Measurements from ENCODE around the gene PTBP2.

The PTBP2 gene

DNA sequence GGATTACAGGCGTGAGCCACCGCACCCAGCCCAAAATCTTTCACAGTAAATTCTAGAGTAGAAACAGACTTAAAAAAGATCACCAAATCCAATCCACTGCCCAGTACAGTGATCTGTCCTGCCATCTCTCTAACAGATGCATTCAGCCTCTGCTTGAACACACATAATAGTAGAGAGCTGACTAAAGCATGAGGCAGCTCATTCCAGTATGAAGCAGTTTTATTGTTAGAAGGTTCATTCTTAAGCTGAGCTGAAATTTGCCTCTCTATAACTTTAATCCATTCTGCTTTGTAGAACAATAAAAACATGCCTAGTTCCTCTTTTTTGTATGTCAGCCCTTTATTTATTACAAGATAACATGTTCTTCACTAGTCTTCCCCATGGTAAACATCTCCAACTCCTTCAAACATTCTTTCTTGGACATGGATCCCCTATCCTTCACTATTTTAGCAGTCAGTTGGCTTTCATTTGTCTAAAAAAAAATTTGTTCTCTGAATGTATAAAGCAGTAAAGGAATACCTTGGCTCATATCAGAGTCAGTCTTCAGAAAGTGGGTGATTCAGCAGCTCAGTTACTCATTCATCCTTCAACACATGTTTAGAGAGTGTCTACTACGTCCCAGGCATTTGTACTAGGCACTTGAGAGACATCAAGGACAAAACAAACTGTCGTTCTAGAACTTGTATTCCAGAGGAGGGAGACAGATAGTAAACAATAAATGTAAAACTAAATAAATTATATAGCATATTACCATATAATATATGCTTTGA, 10.7 kb upstream of the PTBP2 start:
- Histone ChIP-seq H3K9ac (ENCODE audit: low read depth, low read length) (no peak overlapping the region), H3K27me3 (ENCODE audit: insufficient read depth, low read length) (no peaks in the 10 kb centered on the region), H3K9me3 (ENCODE audit: insufficient read depth, low read depth, low read length) (no peaks in the 10 kb centered on the region), H3K4me1 (ENCODE audit: insufficient read depth, low read length) (peaks cover 6% of the 10 kb centered on the region; the same call in 1 of the 2 replicates), H3K4me3 (ENCODE audit: low read length) (no peak overlapping the region), H3K36me3 (ENCODE audit: insufficient read depth, low read depth, low read length) (no peaks in the 10 kb centered on the region), H3K27ac (ENCODE audit: low read length) (no peak overlapping the region)

DNA sequence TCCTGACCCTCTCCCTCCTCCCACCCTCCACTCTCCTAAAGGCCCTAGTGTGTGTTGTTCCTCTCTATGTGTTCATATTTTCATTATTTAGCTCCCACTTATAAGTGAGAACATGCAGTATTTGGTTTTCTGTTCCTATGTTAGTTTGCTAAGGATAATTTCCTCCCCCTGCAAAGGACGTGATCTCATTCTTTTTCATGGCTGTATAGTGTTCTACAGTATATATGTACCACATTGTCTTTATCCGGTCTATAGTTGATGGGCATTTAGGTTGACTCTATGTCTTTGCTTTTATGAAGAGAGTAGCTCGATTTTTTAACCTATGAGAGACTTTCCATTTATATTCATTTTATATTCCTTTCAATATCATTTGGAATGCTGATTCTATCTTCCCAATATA, 7.9 kb upstream of the PTBP2 start:
- peaks cover 6% of the 10 kb centered on the region; the same call in 1 of the 2 replicates for H3K4me1 ChIP-seq (ENCODE audit: insufficient read depth, low read length)
- no peak overlapping the region for H3K9ac ChIP-seq (ENCODE audit: low read depth, low read length)
- H3K9me3 ChIP-seq (ENCODE audit: insufficient read depth, low read depth, low read length) = no peaks in the 10 kb centered on the region
- H3K36me3 ChIP-seq (ENCODE audit: insufficient read depth, low read depth, low read length) = no peaks in the 10 kb centered on the region
- H3K27me3 ChIP-seq (ENCODE audit: insufficient read depth, low read length) = no peaks in the 10 kb centered on the region
- H3K4me3 ChIP-seq (ENCODE audit: low read length) = no peak overlapping the region
- H3K27ac ChIP-seq (ENCODE audit: low read length) = no peak overlapping the region

DNA sequence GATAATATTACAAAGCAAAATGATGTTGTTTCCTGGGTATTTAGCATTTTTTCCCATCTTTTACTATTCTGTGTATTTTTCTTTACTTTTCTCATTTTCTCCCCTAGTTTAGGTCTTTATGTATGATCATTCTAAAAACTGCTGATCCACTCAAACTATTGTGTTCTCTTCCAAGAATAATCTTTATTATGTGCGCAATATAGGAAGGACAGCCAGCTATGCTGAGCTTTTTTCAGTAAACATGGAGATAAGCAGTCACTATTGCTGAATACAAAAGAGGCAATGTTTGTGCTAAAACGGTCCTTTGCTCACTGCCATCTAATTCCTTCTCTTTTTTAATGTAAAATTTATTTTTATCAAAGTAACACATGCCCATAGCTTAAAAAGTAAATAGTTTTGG, 6.7 kb upstream of the PTBP2 start:
- peak overlapping the region; percentile 26 for H3K27ac ChIP-seq (ENCODE audit: low read length)
- H3K9me3 ChIP-seq (ENCODE audit: insufficient read depth, low read depth, low read length) = no peaks in the 10 kb centered on the region
- peak overlapping the region; percentile 16; the same call in 1 of the 2 replicates for H3K4me3 ChIP-seq (ENCODE audit: low read length)

DNA sequence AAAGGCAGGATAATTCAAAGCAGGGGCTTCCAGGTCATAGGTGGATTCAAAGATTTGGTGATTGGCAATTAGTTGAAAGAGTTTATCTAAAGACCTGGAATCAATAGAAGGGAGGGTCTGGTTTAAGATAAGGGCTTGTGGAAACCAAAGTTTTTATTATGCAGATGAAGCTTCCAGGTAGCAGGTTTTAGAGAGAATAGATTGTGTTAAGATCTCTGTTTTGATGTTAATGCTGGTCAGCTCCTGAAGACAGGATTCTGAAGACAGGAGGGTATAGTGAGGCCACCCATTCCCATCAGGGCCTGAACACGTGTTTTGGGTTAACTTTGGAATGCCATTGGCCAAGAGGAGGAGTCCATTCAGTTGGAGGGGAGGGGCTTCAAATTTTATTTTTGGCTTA, 6.1 kb upstream of the PTBP2 start:
- H3K27me3 ChIP-seq (ENCODE audit: insufficient read depth, low read length) = no peaks in the 10 kb centered on the region
- H3K27ac ChIP-seq (ENCODE audit: low read length) = peak overlapping the region; percentile 26
- H3K4me1 ChIP-seq (ENCODE audit: insufficient read depth, low read length) = peaks cover 6% of the 10 kb centered on the region; the same call in 1 of the 2 replicates
- H3K9me3 ChIP-seq (ENCODE audit: insufficient read depth, low read depth, low read length) = no peaks in the 10 kb centered on the region
- peak overlapping the region; percentile 4; the same call in 1 of the 2 replicates for H3K9ac ChIP-seq (ENCODE audit: low read depth, low read length)
- no peaks in the 10 kb centered on the region for H3K36me3 ChIP-seq (ENCODE audit: insufficient read depth, low read depth, low read length)
- H3K4me3 ChIP-seq (ENCODE audit: low read length) = peak overlapping the region; percentile 16; the same call in 1 of the 2 replicates

More for the DNA sequence above, 6.7 kb upstream of the PTBP2 start:
- H3K4me1 ChIP-seq (ENCODE audit: insufficient read depth, low read length) = peaks cover 6% of the 10 kb centered on the region; the same call in 1 of the 2 replicates
- no peaks in the 10 kb centered on the region for H3K36me3 ChIP-seq (ENCODE audit: insufficient read depth, low read depth, low read length)
- H3K27me3 ChIP-seq (ENCODE audit: insufficient read depth, low read length) = no peaks in the 10 kb centered on the region
- H3K9ac ChIP-seq (ENCODE audit: low read depth, low read length) = peak overlapping the region; percentile 4; the same call in 1 of the 2 replicates

DNA sequence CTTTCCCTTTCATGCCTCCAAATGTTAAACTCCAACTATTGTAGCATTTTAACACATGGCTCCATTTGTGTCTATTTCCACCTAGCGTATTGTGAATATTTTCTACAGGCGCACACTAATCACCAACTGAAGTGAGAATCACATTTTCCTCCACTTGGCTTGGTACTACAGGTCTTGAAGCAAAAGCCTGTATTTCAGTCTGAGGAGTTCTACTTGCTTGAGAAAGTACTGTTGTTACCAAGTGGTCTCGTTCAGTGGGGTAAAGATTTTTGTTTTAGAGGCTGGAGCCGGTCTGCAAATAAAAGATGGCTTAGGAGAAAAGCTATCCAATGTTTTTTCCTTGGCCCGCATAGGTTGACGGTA, 550 bp upstream of the PTBP2 start:
- peaks cover 7% of the 10 kb centered on the region; the same call in 1 of the 2 replicates for H3K4me1 ChIP-seq (ENCODE audit: insufficient read depth, low read length)
- peak overlapping the region; percentile 95 for H3K4me3 ChIP-seq (ENCODE audit: low read length)
- peaks cover 33% of the 10 kb centered on the region for H3K36me3 ChIP-seq (ENCODE audit: insufficient read depth, low read depth, low read length)
- no peaks in the 10 kb centered on the region for H3K27me3 ChIP-seq (ENCODE audit: insufficient read depth, low read length)
- peak overlapping the region; percentile 80 for H3K27ac ChIP-seq (ENCODE audit: low read length)
- H3K9me3 ChIP-seq (ENCODE audit: insufficient read depth, low read depth, low read length) = no peaks in the 10 kb centered on the region
- H3K9ac ChIP-seq (ENCODE audit: low read depth, low read length) = peak overlapping the region; percentile 100; the same call in 1 of the 2 replicates

DNA sequence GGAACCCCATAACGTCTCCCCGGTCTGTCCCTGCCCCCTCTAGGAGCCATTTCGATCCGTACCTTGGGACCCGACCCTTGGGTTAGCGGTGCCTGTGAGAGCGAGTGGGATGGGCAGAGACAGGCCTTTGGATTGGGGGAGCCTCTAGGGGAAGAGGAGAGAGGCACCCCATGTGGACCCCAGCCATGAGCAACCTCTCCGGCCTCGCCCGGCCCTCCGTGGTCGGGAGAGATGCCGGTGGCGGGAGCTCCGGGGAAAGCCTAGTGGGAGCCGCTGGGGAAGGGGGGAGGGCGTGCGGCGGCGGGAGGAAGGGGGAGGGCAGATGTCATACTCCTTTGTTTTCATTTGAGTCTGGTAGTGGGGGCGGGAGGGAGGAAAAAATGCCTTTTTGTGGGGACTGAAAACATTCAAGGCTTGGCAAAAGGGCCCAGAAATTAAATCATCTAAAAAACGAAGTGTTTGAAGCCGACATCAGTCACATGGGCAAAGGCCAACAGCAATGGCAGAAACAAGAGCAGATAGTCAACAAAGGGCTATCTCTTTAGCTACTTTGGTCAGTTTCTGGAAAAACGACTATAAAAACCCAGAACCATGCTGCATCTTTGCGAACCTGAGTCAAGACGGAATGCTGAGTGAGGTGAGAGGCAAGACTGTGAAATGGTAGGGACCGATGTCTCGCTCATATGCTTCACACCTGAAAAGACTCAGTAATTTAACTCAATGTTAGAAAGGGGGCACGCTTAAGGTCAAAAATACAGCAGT, 758 bp downstream of the PTBP2 start:
- no peaks in the 10 kb centered on the region for H3K9me3 ChIP-seq (ENCODE audit: insufficient read depth, low read depth, low read length)
- H3K4me3 ChIP-seq (ENCODE audit: low read length) = peak overlapping the region; percentile 95
- H3K27ac ChIP-seq (ENCODE audit: low read length) = peak overlapping the region; percentile 99
- peaks cover 10% of the 10 kb centered on the region; the same call in 1 of the 2 replicates for H3K4me1 ChIP-seq (ENCODE audit: insufficient read depth, low read length)
- H3K36me3 ChIP-seq (ENCODE audit: insufficient read depth, low read depth, low read length) = peaks cover 44% of the 10 kb centered on the region
- no peaks in the 10 kb centered on the region for H3K27me3 ChIP-seq (ENCODE audit: insufficient read depth, low read length)
- H3K9ac ChIP-seq (ENCODE audit: low read depth, low read length) = peak overlapping the region; percentile 100

DNA sequence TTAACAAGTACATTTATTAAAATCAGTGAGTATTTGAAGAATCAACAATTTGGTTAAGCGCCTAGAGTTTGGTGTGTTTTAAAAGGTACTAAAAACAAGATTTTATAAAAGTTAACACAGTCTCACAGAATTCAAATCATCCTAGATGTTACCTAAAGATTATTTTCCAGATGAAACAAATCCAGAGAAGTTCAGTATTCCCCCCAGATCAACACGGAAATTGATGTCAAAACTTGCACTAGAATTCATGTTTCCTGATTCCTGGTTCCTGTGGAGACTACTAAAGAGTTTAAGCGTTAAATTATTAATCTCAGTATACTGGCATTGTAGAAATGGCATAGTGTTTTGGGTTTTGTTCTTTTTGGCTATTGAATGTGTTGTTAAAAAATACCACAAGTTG, 1.4 kb downstream of the PTBP2 start:
- Histone ChIP-seq H3K27ac (ENCODE audit: low read length) (peak overlapping the region; percentile 9), H3K4me1 (ENCODE audit: insufficient read depth, low read length) (peaks cover 11% of the 10 kb centered on the region; the same call in 1 of the 2 replicates), H3K36me3 (ENCODE audit: insufficient read depth, low read depth, low read length) (peaks cover 50% of the 10 kb centered on the region), H3K9me3 (ENCODE audit: insufficient read depth, low read depth, low read length) (no peaks in the 10 kb centered on the region), H3K27me3 (ENCODE audit: insufficient read depth, low read length) (no peaks in the 10 kb centered on the region), H3K9ac (ENCODE audit: low read depth, low read length) (peak overlapping the region; percentile 100), H3K4me3 (ENCODE audit: low read length) (peak overlapping the region; percentile 95)

DNA sequence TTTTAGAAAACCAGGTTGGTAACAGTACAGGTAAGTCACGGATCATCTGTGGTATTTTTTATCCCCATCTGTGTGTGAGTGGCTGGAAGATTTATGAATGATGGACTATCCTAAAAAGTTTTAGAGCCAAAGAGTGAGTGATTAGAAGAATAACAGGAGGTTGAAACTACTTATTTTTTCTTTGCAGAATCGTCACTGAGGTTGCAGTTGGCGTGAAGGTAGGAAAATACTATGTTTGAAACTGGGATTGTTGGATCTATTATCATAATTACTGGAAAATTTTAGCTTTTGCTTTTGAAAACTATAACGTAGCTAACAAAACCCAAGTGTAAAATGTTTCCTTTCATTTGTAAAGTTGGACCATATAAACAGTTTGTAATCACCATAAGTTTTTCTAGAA, 1.8 kb downstream of the PTBP2 start:
- Histone ChIP-seq H3K36me3 (ENCODE audit: insufficient read depth, low read depth, low read length) (peaks cover 54% of the 10 kb centered on the region), H3K27me3 (ENCODE audit: insufficient read depth, low read length) (no peaks in the 10 kb centered on the region), H3K9ac (ENCODE audit: low read depth, low read length) (peak overlapping the region; percentile 100), H3K4me3 (ENCODE audit: low read length) (peak overlapping the region; percentile 95), H3K4me1 (ENCODE audit: insufficient read depth, low read length) (peaks cover 11% of the 10 kb centered on the region; the same call in 1 of the 2 replicates), H3K27ac (ENCODE audit: low read length) (peak overlapping the region; percentile 9), H3K9me3 (ENCODE audit: insufficient read depth, low read depth, low read length) (no peaks in the 10 kb centered on the region)

DNA sequence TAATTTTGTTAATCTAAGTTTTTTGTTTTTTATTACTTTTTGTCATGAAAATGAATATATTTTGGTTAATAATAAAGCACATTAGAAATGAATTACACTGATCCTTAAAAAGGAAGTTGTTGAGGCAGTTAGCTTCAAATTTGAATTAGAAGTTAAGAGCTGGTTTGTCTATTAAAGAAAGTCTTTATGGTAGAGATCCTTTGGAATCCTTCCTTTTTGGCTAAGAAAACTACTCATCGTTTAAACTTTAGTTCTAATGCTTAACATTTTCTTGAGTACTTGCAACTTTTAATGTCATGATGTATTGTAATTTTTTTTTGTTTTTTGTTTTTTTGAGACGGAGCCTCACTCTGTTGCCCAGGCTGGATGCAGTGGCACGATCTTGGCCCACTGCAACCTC, 2.4 kb downstream of the PTBP2 start:
- Histone ChIP-seq H3K27me3 (ENCODE audit: insufficient read depth, low read length) (no peaks in the 10 kb centered on the region), H3K36me3 (ENCODE audit: insufficient read depth, low read depth, low read length) (peaks cover 59% of the 10 kb centered on the region), H3K9me3 (ENCODE audit: insufficient read depth, low read depth, low read length) (no peaks in the 10 kb centered on the region), H3K27ac (ENCODE audit: low read length) (no peak overlapping the region), H3K9ac (ENCODE audit: low read depth, low read length) (peak overlapping the region; percentile 100; the same call in 1 of the 2 replicates), H3K4me3 (ENCODE audit: low read length) (peak overlapping the region; percentile 95), H3K4me1 (ENCODE audit: insufficient read depth, low read length) (peaks cover 11% of the 10 kb centered on the region; the same call in 1 of the 2 replicates)

DNA sequence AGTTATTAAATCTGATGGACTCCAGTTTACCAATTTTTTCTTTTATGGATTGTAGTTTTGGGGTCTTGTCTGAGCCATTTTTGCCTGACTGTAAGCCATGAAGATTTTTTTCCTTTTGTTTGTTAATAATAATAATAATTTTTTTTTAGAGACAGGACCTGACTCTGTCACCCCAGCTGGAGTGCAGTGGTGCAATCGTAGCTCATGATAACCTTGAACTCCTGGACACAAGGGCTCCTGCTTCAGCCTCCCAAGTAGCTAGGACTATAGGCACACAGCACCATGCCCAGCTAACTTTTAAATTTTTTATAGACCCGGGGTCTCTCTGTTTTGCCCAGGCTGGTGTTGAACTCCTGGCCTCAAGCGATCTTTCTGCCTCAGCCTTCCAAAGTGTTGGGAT, 6.3 kb downstream of the PTBP2 start:
- H3K36me3 ChIP-seq (ENCODE audit: insufficient read depth, low read depth, low read length) = peaks cover 91% of the 10 kb centered on the region
- H3K27ac ChIP-seq (ENCODE audit: low read length) = no peak overlapping the region
- H3K4me1 ChIP-seq (ENCODE audit: insufficient read depth, low read length) = peaks cover 4% of the 10 kb centered on the region; the same call in 1 of the 2 replicates
- no peaks in the 10 kb centered on the region for H3K9me3 ChIP-seq (ENCODE audit: insufficient read depth, low read depth, low read length)
- H3K9ac ChIP-seq (ENCODE audit: low read depth, low read length) = no peak overlapping the region
- H3K27me3 ChIP-seq (ENCODE audit: insufficient read depth, low read length) = no peaks in the 10 kb centered on the region
- H3K4me3 ChIP-seq (ENCODE audit: low read length) = no peak overlapping the region

DNA sequence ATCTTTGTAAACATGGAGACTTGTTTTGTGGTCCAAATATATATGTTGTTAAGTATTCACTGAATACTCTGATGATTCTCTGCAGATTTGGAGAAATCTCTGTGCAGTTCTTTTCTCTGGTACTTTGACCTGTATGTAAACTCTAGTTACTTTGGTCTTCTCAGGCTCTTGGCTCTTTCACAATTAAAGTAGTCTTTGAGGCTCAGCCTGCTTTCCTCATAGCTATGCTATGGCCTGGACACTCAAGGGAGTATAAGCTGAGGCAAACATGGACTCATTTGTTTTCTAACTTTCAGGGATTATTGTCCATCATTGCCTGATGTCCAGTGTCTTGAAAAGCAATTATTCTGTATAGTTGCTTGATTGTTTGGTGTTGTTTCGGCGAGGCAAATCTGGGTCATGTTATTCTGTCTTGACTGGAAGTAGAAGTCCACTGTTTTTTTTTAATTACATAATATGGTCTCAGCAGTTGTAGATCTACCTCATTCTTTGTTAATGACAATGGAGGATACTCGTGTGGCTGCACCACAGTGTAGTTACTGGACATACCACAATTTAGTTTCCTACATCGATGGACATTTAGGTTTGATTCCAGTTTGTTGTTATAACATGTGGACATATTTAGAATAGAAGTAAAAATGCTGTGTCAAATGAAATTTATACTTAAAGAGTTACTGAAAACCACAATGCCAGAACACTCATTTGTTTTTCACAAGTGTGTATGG, 9.2 kb downstream of the PTBP2 start:
- Histone ChIP-seq H3K27me3 (ENCODE audit: insufficient read depth, low read length) (no peaks in the 10 kb centered on the region), H3K4me1 (ENCODE audit: insufficient read depth, low read length) (peaks cover 4% of the 10 kb centered on the region; the same call in 1 of the 2 replicates), H3K27ac (ENCODE audit: low read length) (no peak overlapping the region), H3K9me3 (ENCODE audit: insufficient read depth, low read depth, low read length) (no peaks in the 10 kb centered on the region), H3K36me3 (ENCODE audit: insufficient read depth, low read depth, low read length) (peaks cover 91% of the 10 kb centered on the region), H3K4me3 (ENCODE audit: low read length) (no peak overlapping the region), H3K9ac (ENCODE audit: low read depth, low read length) (no peak overlapping the region)

Measured in iPS-20b (cell line).